ENCODE measurements around the gene TRIM47.
"Not testable (repeated sequence)": the region's sequence is repeated elsewhere in the genome, so short reads cannot be mapped to it uniquely, and the experiment has no call there.

The TRIM47 gene

GRCh38 chr17:75881678-75882454 is 3.5 kb upstream of the TRIM47 start:
- peaks cover 15% of the 10 kb centered on the region for H3K4me1 Mint-ChIP-seq
- H3K36me3 Mint-ChIP-seq: no peaks in the 10 kb centered on the region
- H3K27me3 Mint-ChIP-seq: no peaks in the 10 kb centered on the region
- H3K4me3 Mint-ChIP-seq: no peak overlapping the region
- H3K27ac Mint-ChIP-seq: no peak overlapping the region
- H3K9me3 Mint-ChIP-seq: no peaks in the 10 kb centered on the region

GRCh38 chr17:75880266-75880665 is 1.9 kb upstream of the TRIM47 start:
- Mint-ChIP-seq H3K4me1 (peaks cover 31% of the 10 kb centered on the region), H3K27ac (no peak overlapping the region), H3K4me3 (peak overlapping the region; percentile 19), H3K27me3 (no peaks in the 10 kb centered on the region), H3K36me3 (no peaks in the 10 kb centered on the region), H3K9me3 (no peaks in the 10 kb centered on the region)

- peaks cover 41% of the 10 kb centered on the region for H3K4me1 Mint-ChIP-seq
- H3K9me3 Mint-ChIP-seq: no peaks in the 10 kb centered on the region
- peak overlapping the region; percentile 88 for H3K4me3 Mint-ChIP-seq
- H3K36me3 Mint-ChIP-seq: no peaks in the 10 kb centered on the region
- peak overlapping the region; percentile 92 for H3K27ac Mint-ChIP-seq
- no peaks in the 10 kb centered on the region for H3K27me3 Mint-ChIP-seq
These were observed 618 bp downstream of the TRIM47 start for GRCh38 chr17:75877752-75878173.

GRCh38 chr17:75876938-75877751 is 1.2 kb downstream of the TRIM47 start:
- Mint-ChIP-seq H3K27me3 (no peaks in the 10 kb centered on the region), H3K36me3 (no peaks in the 10 kb centered on the region), H3K4me1 (peaks cover 46% of the 10 kb centered on the region), H3K9me3 (no peaks in the 10 kb centered on the region), H3K27ac (peak overlapping the region; percentile 92), H3K4me3 (peak overlapping the region; percentile 88)

GRCh38 chr17:75876190-75876937 is 2.0 kb downstream of the TRIM47 start:
- Mint-ChIP-seq H3K4me1 (peaks cover 40% of the 10 kb centered on the region), H3K27ac (peak overlapping the region; percentile 81), H3K9me3 (no peaks in the 10 kb centered on the region), H3K36me3 (no peaks in the 10 kb centered on the region), H3K4me3 (peak overlapping the region; percentile 88), H3K27me3 (no peaks in the 10 kb centered on the region)

- H3K4me3 Mint-ChIP-seq: peak overlapping the region; percentile 88
- no peaks in the 10 kb centered on the region for H3K9me3 Mint-ChIP-seq
- H3K27me3 Mint-ChIP-seq: no peaks in the 10 kb centered on the region
- peak overlapping the region; percentile 81 for H3K27ac Mint-ChIP-seq
- peaks cover 40% of the 10 kb centered on the region for H3K4me1 Mint-ChIP-seq
- no peaks in the 10 kb centered on the region for H3K36me3 Mint-ChIP-seq
These were observed 2.5 kb downstream of the TRIM47 start for GRCh38 chr17:75875940-75876189.

- Mint-ChIP-seq H3K4me3 (peak overlapping the region; percentile 88), H3K27ac (no peak overlapping the region), H3K27me3 (no peaks in the 10 kb centered on the region), H3K9me3 (no peaks in the 10 kb centered on the region), H3K4me1 (peaks cover 40% of the 10 kb centered on the region), H3K36me3 (no peaks in the 10 kb centered on the region)
These were observed 3.0 kb downstream of the TRIM47 start for GRCh38 chr17:75875182-75875939.

GRCh38 chr17:75874323-75875181 is 3.8 kb downstream of the TRIM47 start:
- Mint-ChIP-seq H3K27me3 (no peaks in the 10 kb centered on the region), H3K4me1 (peaks cover 40% of the 10 kb centered on the region), H3K9me3 (no peaks in the 10 kb centered on the region), H3K27ac (peak overlapping the region; percentile 41), H3K36me3 (no peaks in the 10 kb centered on the region), H3K4me3 (no peak overlapping the region)

GRCh38 chr17:75873587-75874322 is 4.6 kb downstream of the TRIM47 start:
- Mint-ChIP-seq H3K4me1 (peaks cover 40% of the 10 kb centered on the region), H3K27me3 (no peaks in the 10 kb centered on the region), H3K9me3 (no peaks in the 10 kb centered on the region), H3K36me3 (no peaks in the 10 kb centered on the region), H3K27ac (peak overlapping the region; percentile 59), H3K4me3 (no peak overlapping the region)

GRCh38 chr17:75872434-75873351 is 5.7 kb downstream of the TRIM47 start:
- H3K36me3 Mint-ChIP-seq: no peaks in the 10 kb centered on the region
- H3K4me1 Mint-ChIP-seq: peaks cover 38% of the 10 kb centered on the region
- no peak overlapping the region for H3K27ac Mint-ChIP-seq
- no peak overlapping the region for H3K4me3 Mint-ChIP-seq
- H3K9me3 Mint-ChIP-seq: no peaks in the 10 kb centered on the region
- H3K27me3 Mint-ChIP-seq: no peaks in the 10 kb centered on the region

GRCh38 chr17:75870228-75870627 is 8.2 kb downstream of the TRIM47 start:
- not testable (repeated sequence) for H3K4me3 Mint-ChIP-seq, H3K27ac Mint-ChIP-seq, H3K9me3 Mint-ChIP-seq, H3K36me3 Mint-ChIP-seq, H3K27me3 Mint-ChIP-seq
- H3K4me1 Mint-ChIP-seq: peaks cover 23% of the 10 kb centered on the region

GRCh38 chr17:75869282-75870141 is 8.9 kb downstream of the TRIM47 start:
- Mint-ChIP-seq H3K27ac (no peak overlapping the region), H3K27me3 (no peaks in the 10 kb centered on the region), H3K9me3 (no peaks in the 10 kb centered on the region), H3K4me3 (no peak overlapping the region), H3K4me1 (peaks cover 30% of the 10 kb centered on the region), H3K36me3 (no peaks in the 10 kb centered on the region)
